GM19468 (cell line): ENCODE data around the gene SLC38A2.
A peak's percentile ranks its signal among the peaks of the same experiment; 100 is the strongest.

ENCODE experiments used
- ATAC-seq: cut with Tn5 transposase; IDR thresholded peaks from one replicate; pipeline ENCODE4 v1.9.1; 2021; ENCODE audit warnings: mild to moderate bottlenecking, moderate library complexity, moderate number of reproducible peaks; ENCODE audit not compliant: unreplicated experiment; ENCODE audit errors: extremely low read depth

Gene SLC38A2

DNA sequence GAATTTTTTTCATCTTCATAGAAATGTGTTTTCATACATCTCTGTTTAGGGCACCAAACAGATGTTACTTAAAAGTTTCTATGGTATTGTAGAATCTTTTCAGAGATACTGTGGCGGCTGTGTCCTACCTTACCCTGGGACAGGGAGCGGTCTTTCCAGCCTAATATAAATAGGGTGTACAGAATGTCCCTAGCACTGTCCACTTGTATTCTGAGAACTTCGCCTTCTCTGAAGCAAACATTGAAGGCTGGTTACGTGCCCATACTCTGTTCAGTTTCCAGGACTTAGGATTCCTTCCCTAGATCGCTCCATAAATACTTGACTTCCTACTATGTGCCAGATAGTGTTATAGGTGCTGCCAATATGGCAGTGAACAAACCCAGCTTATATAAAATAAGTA, 24.3 kb upstream of the SLC38A2 start:
- no peak for ATAC-seq

DNA sequence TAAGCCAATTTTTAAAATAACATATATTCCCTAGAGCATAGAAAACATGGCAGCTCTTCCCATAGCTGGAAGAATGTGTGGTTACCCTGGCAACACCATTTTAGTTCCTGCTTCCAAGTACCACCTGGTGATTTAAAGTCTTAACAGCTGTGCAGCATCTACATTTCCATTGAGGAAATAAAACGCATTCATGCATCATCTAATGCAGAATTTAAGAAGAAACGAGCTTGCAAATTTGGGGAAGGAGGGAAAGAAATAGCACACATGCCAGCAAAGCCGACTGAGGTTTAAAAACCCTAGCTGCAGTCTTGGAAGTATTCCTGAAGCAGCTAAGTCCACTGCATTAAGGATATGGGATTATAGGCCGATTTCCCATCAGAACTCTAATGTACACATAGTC, 22.8 kb upstream of the SLC38A2 start:
- ATAC-seq: no peak

DNA sequence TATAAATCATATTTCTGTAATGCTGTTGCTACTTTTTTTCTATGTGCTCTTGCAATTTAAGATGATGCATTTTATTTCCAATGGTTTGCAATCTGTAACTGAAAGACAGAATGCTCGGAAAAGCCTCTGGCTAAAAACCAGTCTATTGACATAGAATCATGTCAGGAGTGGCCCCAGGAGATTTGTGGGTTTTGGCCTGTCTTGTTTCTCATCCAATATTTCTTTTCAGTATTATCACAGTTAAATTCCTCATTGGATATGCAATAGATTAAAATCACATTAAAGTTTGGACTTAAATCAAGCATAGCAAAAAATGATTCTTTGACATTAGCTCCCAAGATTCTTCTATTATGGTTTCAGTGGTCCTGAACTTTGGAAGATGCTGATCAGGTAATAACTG, 19.1 kb upstream of the SLC38A2 start:
- no peak for ATAC-seq

GRCh38 chr12:46390881-46391280, 18.3 kb upstream of the SLC38A2 start:
- ATAC-seq: no peak

DNA sequence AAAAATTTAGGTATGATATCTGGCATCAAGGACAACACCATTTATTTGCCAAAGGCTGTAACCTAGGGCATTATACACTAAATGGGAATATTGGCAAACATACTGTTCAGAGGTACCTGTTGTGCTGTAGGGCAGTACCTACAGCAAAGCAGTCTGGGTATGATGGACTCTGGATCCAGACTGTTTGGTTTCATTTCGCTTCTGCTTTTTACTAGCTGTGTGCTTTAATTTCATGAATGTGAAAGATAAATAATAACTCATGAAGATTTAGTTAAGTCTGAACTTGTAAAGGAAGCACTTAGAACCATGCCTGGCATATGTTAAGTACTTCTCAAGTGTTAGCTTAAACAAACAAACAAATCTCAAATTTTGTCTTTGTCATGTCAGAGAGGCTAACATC, 17.7 kb upstream of the SLC38A2 start:
- no peak for ATAC-seq

- ATAC-seq: no peak
Measured at GRCh38 chr12:46389031-46389616, 16.6 kb upstream of the SLC38A2 start.

DNA sequence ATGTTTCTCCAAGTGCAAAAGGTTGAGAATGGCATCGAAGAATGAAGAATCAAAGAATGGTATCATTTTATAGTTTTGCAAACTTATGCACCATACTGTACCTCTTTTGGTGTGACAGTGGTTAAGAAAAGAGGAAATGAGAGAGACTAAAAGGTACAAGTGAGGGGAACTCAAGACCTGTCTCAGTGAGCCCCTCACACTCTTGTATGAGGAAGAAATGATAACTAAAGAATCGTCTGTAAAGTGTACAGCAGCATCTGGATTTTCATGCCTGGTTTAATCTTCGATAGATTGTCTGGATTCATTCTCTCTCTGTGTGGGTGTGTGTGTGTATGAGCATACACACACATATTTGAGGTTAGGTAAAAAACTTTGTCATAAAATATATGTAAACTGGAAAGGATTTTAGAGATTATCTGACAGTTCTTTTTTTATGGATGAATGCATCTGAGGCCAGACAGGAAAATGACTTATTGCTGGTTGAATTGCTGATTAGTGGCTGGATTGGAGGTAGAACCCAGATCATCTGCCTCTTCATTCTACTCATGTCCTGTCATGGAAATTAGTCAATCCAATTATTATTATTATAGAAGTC, 16.0 kb upstream of the SLC38A2 start:
- peak; percentile 55 for ATAC-seq

DNA sequence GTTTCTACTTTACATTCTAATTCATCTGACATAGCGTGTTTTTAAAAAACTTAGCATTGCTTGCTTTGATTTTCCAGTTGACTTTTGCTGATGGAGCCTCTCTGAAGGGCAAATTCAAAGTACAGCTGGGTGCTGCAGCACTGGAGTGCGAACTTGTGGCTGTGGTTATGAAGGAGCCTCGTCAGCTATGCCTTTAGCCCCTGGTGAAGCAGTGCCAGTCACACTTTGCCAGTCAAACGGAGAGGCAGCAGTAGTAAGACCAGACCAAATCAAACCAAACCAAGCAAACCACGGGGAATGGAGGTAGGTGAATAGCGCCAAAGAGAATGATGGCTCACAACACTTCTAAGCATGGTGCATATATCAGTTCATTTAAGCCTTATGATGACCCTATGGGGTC, 15.1 kb upstream of the SLC38A2 start:
- ATAC-seq: no peak

DNA sequence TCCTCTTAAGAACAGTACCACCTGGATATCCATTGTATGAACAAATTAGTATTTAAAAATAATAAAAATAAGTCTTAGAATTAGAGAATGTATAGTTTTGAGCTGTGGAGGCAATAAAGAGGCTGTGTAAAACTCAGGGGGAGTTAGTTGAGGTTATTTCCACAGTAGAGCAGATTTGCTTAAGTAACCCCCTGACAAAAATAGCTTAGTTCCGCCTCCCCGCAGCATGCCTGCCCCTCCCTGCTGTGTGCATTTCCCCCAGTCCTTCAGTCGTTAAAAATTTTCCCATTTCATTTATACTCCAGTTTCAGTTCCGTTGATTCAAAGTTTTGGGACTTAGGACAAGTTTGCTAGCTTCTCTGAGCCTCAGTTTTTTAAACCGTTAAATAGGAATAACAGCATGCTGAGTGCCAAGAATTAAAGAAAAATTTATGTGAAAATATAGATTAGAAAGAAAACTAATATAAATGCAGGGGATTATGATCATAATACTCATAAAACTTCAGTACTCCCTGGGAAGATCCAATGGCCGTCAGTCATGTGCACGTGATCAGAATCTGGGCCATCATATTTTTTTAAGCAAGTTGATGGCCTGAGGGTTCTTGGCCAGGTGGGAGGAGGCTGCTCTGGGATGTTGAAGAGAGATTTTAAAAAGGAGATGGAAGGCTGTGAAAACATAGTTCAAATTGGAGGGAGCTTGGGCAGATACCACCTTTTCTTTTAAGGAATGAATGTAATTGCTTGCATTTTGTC, 14.5 kb upstream of the SLC38A2 start:
- no peak for ATAC-seq

GRCh38 chr12:46386360-46386867, 13.8 kb upstream of the SLC38A2 start:
- no peak for ATAC-seq

DNA sequence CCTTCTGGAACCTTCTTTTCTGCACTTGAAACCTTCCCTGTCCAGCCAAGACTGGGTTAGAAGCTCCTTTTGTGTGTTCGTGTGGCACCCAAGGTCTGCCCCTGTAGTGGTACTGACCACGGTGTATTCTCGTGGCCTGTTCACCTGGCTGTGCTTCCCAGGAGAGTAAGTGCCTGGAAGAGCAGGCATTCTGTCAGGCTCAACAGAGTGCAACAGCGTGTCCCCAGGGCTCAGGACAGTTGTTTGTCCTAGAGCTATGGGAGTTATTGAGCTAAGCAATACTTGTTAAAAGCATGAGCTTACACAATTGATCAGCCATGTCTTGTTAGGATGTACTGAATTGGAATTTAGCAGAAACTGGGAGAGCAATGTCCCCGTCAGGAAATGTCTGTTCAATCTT, 12.9 kb upstream of the SLC38A2 start:
- no peak for ATAC-seq

- ATAC-seq: no peak
Measured at GRCh38 chr12:46384451-46385309, 12.1 kb upstream of the SLC38A2 start.

DNA sequence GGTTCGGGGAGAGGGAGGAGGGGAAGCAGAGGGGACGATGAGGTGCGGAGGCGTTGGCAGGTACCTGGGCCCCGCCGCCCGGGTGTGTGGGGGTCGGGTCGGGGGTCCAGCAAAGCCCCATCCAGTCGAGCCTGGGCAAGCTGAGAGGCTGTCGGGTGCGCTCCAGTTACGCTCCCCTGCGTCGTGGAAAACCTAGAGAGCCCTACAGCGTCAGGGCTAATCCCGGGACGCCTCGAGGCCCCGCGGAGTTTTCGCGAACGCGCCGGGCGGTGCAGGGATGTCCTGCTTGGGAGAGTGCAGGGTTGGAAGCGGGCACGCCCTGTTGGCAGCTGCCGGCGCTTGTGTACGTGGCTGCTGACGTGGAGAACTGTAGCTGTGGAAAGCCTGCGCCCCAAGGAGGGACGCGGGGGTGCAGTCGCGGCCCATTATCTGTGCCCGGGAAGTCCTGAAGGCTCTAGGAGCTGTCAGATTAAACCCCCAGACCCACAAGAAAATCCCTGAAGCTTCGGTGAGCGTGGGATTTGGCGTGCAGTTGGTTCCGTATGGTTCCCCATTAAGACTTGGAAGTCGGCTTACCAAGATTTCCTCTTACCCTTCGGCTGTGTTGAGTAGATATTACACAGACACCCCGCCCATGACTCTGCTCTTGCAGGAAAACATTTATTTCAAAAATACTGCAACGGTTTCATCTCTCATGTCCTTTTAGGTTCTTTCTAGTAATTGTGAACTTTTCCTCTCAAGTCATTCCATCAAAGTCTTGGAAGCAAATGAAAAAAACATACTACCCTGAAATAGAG, 11.3 kb upstream of the SLC38A2 start:
- no peak for ATAC-seq

DNA sequence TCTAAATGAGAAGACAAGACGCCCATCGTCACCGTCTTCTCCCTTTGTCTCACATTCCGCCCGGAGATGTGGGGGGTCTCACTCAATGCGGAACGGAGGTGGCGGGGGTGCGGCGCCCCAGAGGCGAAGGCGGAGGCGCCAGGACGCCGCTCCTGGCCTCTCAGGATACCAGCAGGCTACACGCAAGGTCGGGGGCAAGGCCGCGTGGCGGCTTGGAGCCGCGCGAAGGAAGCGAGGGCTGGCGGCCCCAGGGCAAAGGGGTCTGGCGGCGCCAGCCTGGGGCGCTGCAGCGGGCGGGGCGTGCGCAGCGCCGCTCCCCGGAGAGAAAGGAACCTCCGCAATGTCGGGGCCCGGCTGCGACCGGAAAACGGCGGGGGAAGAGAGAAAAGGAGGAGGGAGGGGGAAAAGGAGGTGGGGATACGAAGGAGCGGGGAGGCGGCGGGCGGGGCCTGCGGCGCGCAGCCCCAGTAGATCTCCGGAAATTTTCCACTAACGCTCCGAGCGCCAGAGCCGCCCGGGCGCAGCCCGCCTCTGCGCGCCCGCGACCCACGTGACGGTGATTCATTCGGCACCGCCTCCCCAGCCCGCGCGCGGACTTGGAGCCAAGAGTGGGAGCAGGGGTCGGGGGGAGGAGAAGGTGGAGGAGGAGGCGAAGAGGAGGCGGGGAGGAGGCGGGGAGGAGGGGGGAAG, 10.5 kb upstream of the SLC38A2 start:
- peak; percentile 73 for ATAC-seq

DNA sequence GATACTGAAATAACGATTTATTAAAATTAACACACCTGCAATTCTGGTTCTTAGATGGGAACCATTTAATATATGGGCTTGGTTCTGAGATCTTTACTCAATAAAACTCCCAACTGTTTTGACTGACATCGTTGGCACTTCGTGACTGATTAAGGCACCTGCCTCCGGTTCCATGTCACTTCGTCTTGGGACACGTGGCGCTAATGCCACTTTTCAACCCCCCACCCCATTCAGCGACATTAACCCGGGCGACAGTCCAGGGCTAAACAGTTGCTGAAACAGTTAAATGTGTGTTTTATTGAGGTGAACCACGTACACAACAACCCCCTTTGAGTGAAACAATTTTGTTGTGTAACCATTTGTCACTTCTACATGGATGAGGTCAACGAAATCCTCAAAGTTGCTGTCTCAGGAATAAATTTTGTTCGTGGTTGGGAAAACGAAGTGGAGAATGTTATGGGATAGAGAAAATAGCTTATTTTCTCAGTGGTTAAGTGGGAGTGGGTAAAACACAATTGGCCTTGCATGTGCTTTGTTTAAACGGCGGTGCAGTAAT, 9.9 kb upstream of the SLC38A2 start:
- ATAC-seq: no peak

DNA sequence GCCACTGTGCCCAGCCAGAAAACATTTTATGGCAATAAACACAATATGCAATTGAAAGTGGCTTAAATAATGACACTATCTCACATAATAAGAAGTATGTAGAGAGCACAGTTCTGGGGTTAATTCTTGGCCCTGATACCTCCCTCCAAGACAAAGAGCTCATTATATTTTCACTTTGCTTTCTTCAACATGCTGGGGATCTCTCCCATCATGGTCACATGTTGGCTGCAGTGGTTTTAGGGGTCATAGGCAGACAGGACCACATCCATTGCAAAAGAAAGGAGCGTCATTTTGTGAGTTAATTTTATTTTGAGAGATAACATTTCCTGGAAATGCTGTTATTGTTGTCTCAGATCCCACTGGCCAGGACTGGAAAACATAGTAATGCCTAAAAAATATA, 8.3 kb upstream of the SLC38A2 start:
- no peak for ATAC-seq

- ATAC-seq: no peak
Measured at GRCh38 chr12:46380022-46380796, 7.6 kb upstream of the SLC38A2 start.

- no peak for ATAC-seq
Measured at GRCh38 chr12:46379352-46379751, 6.8 kb upstream of the SLC38A2 start.
